Keratinocyte (primary cell): ENCODE data around the gene HSD17B14.

ENCODE experiments used
- CTCF ChIP-seq, 3 experiments: IDR thresholded peaks in 1 of 3; conservative IDR thresholded peaks in 1 of 3; optimal IDR thresholded peaks in 1 of 3; 2 replicates in 2 of 3; 3 replicates in 1 of 3; pipeline versions ENCODE3 to v1.5.1; 2011; ENCODE audit warnings: low read length in 3 of 3, mild to moderate bottlenecking in 3 of 3, moderate library complexity in 2 of 3, control low read depth in 1 of 3, inconsistent platforms in 1 of 3; ENCODE audit not compliant: insufficient read depth in 2 of 3; ENCODE audit errors: extremely low read depth in 1 of 3
- EZH2 ChIP-seq: IDR thresholded peaks from one replicate; pipeline ENCODE4 v1.6.1; 2012; ENCODE audit warnings: inconsistent platforms, mild to moderate bottlenecking, low read length, moderate library complexity

- TF ChIP-seq EZH2 (no peak), CTCF (optimal IDR thresholded peaks at IDR 0.05 in 1 of 3, IDR thresholded peaks at IDR 0.05 in 1 of 3, conservative IDR thresholded peaks at IDR 0.05 in 1 of 3; ENCODE audit: extremely low read depth in 1 of 3, insufficient read depth in 2 of 3, low read length in 3 of 3) (no peak)
These were observed 17.8 kb upstream of the HSD17B14 start for GRCh38 chr19:48854103-48854502.
